Omental fat pad (tissue), 4 donors: Measurements from ENCODE around the gene SCMH1. TPM values are rescaled to one million over a fixed set of nuclear protein-coding genes. Genes with fewer than 3 reads are reported as not detected.

ENCODE experiments used
- ATAC-seq: fragments of 150-250 bp; one replicate; pipeline ENCODE4 v1.9.1; 2016; ENCODE audit warnings: mild to moderate bottlenecking, moderate library complexity; ENCODE audit not compliant: low FRiP score
- DNase-seq: peaks from one replicate; pipeline ENCODE4 v3.0.0-alpha.2; 2019; ENCODE audit warnings: low spot score
- total RNA-seq, 4 donors: library from RNA; depleted of rRNA; stranded (reverse); fragments of >200 nt; gene quantifications; one replicate each; pipeline ENCODE4 v1.1.0, GENCODE V29; 2016
- TF ChIP-seq, protein P1 (sequence below), 3 donors: fragments of 450-650 bp; IDR thresholded peaks; one replicate each; pipeline ENCODE4 v1.5.1; 2016 to 2017; ENCODE audit warnings: antibody characterized with exemption in 3 of 3, mild to moderate bottlenecking in 3 of 3, moderate library complexity in 2 of 3

The SCMH1 gene
- total RNA-seq, 4 donors from 2014 or later: 19.9 to 42.8 (median 31.3) TPM

- DNase-seq (no peak), ATAC-seq (no peak)
- TF ChIP-seq, protein P1, sequence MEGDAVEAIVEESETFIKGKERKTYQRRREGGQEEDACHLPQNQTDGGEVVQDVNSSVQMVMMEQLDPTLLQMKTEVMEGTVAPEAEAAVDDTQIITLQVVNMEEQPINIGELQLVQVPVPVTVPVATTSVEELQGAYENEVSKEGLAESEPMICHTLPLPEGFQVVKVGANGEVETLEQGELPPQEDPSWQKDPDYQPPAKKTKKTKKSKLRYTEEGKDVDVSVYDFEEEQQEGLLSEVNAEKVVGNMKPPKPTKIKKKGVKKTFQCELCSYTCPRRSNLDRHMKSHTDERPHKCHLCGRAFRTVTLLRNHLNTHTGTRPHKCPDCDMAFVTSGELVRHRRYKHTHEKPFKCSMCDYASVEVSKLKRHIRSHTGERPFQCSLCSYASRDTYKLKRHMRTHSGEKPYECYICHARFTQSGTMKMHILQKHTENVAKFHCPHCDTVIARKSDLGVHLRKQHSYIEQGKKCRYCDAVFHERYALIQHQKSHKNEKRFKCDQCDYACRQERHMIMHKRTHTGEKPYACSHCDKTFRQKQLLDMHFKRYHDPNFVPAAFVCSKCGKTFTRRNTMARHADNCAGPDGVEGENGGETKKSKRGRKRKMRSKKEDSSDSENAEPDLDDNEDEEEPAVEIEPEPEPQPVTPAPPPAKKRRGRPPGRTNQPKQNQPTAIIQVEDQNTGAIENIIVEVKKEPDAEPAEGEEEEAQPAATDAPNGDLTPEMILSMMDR (IDR thresholded peaks at IDR 0.05): no peak
These were observed 260.2 kb downstream of the SCMH1 start for GRCh38 chr1:40981691-40982448.

DNA sequence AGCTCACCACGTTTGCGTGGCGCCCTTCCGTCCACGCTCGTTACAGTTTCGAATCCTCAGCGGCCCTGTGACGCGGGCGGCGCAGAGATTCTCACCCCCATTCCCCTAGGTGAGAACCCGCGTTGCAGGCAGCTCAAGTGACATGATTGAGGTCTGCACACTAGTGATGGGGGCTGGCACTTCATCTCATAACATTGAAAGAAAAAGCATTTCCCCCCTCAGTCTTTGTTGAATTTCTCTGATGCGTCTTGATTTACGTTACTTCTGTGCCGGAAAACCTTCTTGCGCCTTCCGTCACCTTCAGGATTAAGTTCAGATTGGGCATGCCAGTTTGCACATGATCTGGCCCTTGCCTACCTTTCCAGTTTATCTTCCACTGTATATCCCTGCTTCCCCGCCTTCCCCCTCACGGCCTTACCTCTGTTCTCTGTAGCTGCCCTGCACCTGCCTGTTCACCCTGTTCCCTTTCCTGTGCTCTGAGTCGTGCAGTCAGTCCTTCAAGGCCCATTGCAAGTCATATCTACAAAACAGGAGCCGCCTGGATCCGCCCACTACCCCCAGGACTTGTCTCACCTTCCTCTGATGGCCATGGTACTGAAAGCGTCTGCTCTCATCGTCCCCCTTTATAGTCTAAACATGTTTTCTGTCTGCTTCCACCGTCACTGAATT is 261.5 kb downstream of the SCMH1 start:
- no peak for DNase-seq
- TF ChIP-seq, protein P1 (IDR thresholded peaks at IDR 0.05): no peak
- no peak for ATAC-seq

DNA sequence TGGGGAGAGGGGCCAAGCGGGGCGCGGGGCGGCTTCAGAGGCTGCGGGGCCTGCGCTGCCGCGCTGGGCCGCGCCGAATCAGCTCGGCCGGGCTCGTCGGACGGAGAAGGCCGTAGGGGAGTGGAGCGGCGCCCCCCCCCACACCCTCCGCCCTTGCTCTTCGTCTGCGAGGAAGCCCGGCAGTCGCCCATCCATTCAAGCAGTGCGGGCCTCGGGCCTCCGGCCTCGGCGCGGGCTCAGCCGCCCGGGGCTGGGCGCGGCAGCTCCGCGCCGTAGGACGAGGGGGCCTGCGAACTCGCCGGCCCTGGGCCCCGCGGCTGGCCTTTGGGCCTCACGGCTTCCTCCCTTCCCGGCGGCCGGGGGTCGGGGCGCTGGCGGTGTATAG is 262.0 kb downstream of the SCMH1 start:
- no peak for DNase-seq
- TF ChIP-seq, protein P1 (IDR thresholded peaks at IDR 0.05): no peak
- no peak for ATAC-seq

- peak; percentile 80 for DNase-seq
- ATAC-seq: peak; percentile 95
- TF ChIP-seq, protein P1 (IDR thresholded peaks at IDR 0.05): no peak
These were observed 262.7 kb downstream of the SCMH1 start, which contains the start of gene CTPS1 for GRCh38 chr1:40979241-40980067. TSS of gene CTPS1 (plus strand) at chr1:40979696. CDS start at chr1:40983291, 3,595 bp downstream.

- ATAC-seq (no peak), DNase-seq (no peak)
- TF ChIP-seq, protein P1 (IDR thresholded peaks at IDR 0.05): no peak
These were observed 263.2 kb downstream of the SCMH1 start for GRCh38 chr1:40978886-40979240.

DNA sequence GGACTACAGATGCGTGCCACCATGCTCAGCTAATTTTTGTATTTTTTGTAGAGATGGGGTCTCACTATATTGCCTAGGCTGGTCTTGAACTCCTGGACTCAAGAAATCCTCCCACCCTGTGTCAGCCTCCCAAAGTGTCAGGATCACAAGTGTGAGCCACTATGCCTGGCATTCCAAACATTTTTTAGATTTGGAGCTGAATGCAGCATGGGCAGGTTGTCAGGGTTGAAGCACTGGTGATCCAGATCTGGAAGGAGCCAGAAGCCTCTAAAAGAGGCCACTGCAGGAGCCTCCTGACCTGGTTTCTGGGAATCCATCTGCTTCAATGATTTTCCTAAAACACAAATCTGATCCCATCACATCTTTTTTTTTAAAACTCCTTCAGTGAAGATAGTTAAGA is 264.4 kb downstream of the SCMH1 start:
- TF ChIP-seq, protein P1 (IDR thresholded peaks at IDR 0.05): no peak
- DNase-seq (no peak), ATAC-seq (no peak)

Other genes starting within 250 kb of the SCMH1 start
- 1 to 10 TPM in 1 of 4 donors, under 1 TPM in 3; 0.19 to 1.6 (median 0.55) TPM for gene SLFNL1, start 220.6 kb downstream of the SCMH1 start, total RNA-seq
- under 1 TPM in 3 of 4 donors, not detected in 1; 0.12 to 0.93 (median 0.31) TPM for gene FOXO6, start 119.1 kb upstream of the SCMH1 start, total RNA-seq
- not detected for gene EDN2, start 242.4 kb upstream of the SCMH1 start, total RNA-seq